PC-3 (cell line): ENCODE results near the gene EFCC1. TPM values are rescaled to one million over a fixed set of nuclear protein-coding genes. Genes with fewer than 3 reads are reported as not detected.

Source experiments
- ATAC-seq: fragments of 200-7000 bp; cut with Tn5 transposase; 2 replicates; pipeline ENCODE4 v1.9.1; 2020; ENCODE audit warnings: mild to moderate bottlenecking, moderate library complexity
- BruUV-seq: library from RNA; stranded (reverse); fragments of 400-500 nt; replicated peaks from 2 replicates; lab custom pipeline; 2021; lab: Mats Ljungman, UMichigan
- CTCF ChIA-PET: fragments of 300-600 bp; sonication (Branson Sonifier 250); formaldehyde crosslinking; loops from one replicate; lab custom pipeline; 2022; ENCODE audit warnings: antibody characterized with exemption; lab: Charles Lee
- POLR2A ChIA-PET: fragments of 300-600 bp; sonication (Branson Sonifier 250); formaldehyde crosslinking; loops from one replicate; lab custom pipeline; 2022; ENCODE audit warnings: antibody characterized with exemption; ENCODE audit not compliant: unreplicated experiment; lab: Charles Lee
- DNase-seq: peaks from one replicate; pipeline ENCODE4 v3.0.0-alpha.2; 2015
- H2AFZ ChIP-seq: fragments of 300-600 bp; sonication (generic); 2 replicates; pipeline ENCODE4 v1.6.0; 2016; ENCODE audit warnings: antibody characterized with exemption, low read length
- H3F3A ChIP-seq: fragments of 300-600 bp; sonication (generic); one replicate; pipeline ENCODE4 v1.6.0; 2017; ENCODE audit warnings: antibody characterized with exemption, low read length, control low read depth, mild to moderate bottlenecking; ENCODE audit not compliant: unreplicated experiment
- H3K27ac ChIP-seq: fragments of 300-600 bp; sonication (generic); 2 replicates; pipeline ENCODE4 v1.5.1; 2016; ENCODE audit warnings: mild to moderate bottlenecking, low read length
- H3K27me3 ChIP-seq: fragments of 300-600 bp; sonication (generic); 2 replicates; pipeline ENCODE4 v1.6.1; 2016; ENCODE audit warnings: low read length, mixed read lengths
- H3K36me3 ChIP-seq: fragments of 300-600 bp; sonication (generic); 2 replicates; pipeline ENCODE4 v1.6.1; 2016; ENCODE audit warnings: low read depth, mixed run types, low read length, mixed read lengths
- H3K4me1 ChIP-seq: fragments of 300-600 bp; sonication (generic); 2 replicates; pipeline ENCODE4 v1.5.1; 2016; ENCODE audit warnings: low read length; ENCODE audit not compliant: insufficient read depth
- H3K4me2 ChIP-seq: fragments of 300-600 bp; sonication (generic); 2 replicates; pipeline ENCODE4 v1.6.0; 2016; ENCODE audit warnings: low read length
- H3K4me3 ChIP-seq: fragments of 300-600 bp; sonication (generic); 2 replicates; pipeline ENCODE4 v1.5.1; 2016; ENCODE audit warnings: mild to moderate bottlenecking, low read length, mixed read lengths
- H3K79me2 ChIP-seq: fragments of 300-600 bp; sonication (generic); 2 replicates; pipeline ENCODE4 v1.6.1; 2017; ENCODE audit warnings: low read length, mixed read lengths
- H3K9ac ChIP-seq: fragments of 300-600 bp; sonication (generic); 2 replicates; pipeline ENCODE4 v1.6.0; 2016; ENCODE audit warnings: mild to moderate bottlenecking, low read length
- H3K9me2 ChIP-seq: fragments of 300-600 bp; sonication (generic); replicated peaks from 2 replicates; pipeline ENCODE4 v1.6.1; 2016; ENCODE audit warnings: mixed run types, low read length, mixed read lengths
- H3K9me3 ChIP-seq: fragments of 300-600 bp; sonication (generic); 2 replicates; pipeline ENCODE4 v1.6.1; 2016; ENCODE audit warnings: low read length, mixed read lengths
- H4K20me1 ChIP-seq: fragments of 300-600 bp; sonication (generic); 2 replicates; pipeline ENCODE4 v1.6.1; 2016; ENCODE audit warnings: low read length, mixed read lengths
- EZH2 ChIP-seq: fragments of 300-600 bp; sonication (generic); IDR thresholded peaks from one replicate; pipeline ENCODE4 v1.6.1; 2017; ENCODE audit warnings: antibody characterized with exemption, mild to moderate bottlenecking, low read length; ENCODE audit not compliant: unreplicated experiment
- EZH2phosphoT487 ChIP-seq: fragments of 300-600 bp; sonication (generic); IDR thresholded peaks from 2 replicates; pipeline ENCODE4 v1.6.1; 2018; ENCODE audit warnings: mild to moderate bottlenecking, antibody characterized with exemption, low read length, borderline replicate concordance
- intact Hi-C: fragments of 100-400 bp; cut with micrococcal nuclease; formaldehyde crosslinking; loops from 2 replicates; pipeline ENCODE4 v1.9.0; 2023
- total RNA-seq: library from RNA; depleted of rRNA; stranded (reverse); fragments of >200 nt; gene quantifications from 2 replicates; pipeline ENCODE4 v1.2.3, GENCODE V29; 2014
- TF ChIP-seq, protein P1 (sequence below): fragments of 300-600 bp; sonication (generic); conservative IDR thresholded peaks from 2 replicates; pipeline ENCODE4 v1.5.1; 2017; ENCODE audit warnings: antibody characterized with exemption, low read depth, mild to moderate bottlenecking, low read length

EFCC1 gene
- total RNA-seq, 1 experiment from 2014 or later = not detected

DNA sequence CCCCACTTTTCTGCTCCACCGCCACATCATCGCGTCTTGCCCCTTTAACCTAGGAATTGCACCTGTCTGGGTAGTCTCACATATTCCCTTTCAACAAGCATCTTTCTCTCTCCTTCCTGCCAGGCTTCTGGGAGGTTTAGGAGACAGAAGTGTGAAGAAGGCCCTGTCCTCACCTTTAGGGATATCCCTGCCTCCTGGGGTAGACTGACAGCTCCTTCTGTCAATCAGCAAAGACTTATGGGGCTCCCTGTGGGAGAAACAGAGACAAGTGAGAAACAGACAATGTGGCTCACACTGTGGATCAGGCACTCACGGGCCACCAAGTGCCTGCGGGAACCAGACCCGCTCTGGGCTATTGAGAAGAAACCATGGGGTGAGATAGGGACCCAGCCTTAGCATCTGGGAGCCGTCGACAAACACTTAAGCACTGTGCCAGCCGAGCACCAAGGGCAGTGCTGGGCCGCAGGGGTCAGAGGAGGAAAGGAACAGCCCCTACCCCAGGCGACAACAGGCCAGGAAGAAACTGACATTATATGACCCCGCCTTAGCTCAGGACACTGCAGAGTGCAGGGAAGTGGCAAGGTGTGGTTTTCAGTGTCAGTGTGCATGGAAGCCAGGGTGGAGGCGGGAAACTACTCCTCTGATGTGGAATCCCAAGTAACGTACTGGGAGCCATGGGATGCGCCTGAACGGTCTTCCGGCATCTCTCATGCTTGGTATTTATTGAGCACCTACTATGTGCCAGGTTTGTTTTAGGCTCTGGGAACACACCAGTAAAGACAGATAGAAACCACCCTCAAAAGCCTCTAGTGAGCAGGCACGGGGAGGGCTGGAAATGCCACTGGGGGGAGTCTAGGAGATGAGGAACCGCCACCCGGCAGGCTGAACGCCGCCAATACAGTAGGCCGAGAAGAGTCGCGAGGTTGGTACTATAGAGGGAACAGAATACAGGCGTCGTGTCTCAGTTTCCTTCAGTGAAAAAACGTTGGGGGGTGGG lies 1.8 kb downstream of the EFCC1 start:
- Histone ChIP-seq H3K4me2 (peak overlapping the region; percentile 63; the same call in 1 of the 2 replicates), H3K9me2 (no peaks in the 10 kb centered on the region), H3F3A (no peaks in the 10 kb centered on the region), H3K4me3 (no peak overlapping the region), H3K79me2 (no peaks in the 10 kb centered on the region), H3K36me3 (no peaks in the 10 kb centered on the region), H4K20me1 (no peaks in the 10 kb centered on the region), H3K4me1 (no peaks in the 10 kb centered on the region), H3K9me3 (no peaks in the 10 kb centered on the region), H3K9ac (no peak overlapping the region), H3K27ac (no peak overlapping the region), H3K27me3 (no peaks in the 10 kb centered on the region), H2AFZ (peak overlapping the region; percentile 65; the same call in 1 of the 2 replicates)
- ATAC-seq (no peak), DNase-seq (no peak)
- CTCF ChIA-PET = interaction anchor here (0.5 kb wide), 1 partner anchor 147 kb away, joined by 7 read pairs; no protein-coding TSS in a partner anchor
- TF ChIP-seq EZH2phosphoT487 (no peak), EZH2 (no peak)
- TF ChIP-seq, protein P1, sequence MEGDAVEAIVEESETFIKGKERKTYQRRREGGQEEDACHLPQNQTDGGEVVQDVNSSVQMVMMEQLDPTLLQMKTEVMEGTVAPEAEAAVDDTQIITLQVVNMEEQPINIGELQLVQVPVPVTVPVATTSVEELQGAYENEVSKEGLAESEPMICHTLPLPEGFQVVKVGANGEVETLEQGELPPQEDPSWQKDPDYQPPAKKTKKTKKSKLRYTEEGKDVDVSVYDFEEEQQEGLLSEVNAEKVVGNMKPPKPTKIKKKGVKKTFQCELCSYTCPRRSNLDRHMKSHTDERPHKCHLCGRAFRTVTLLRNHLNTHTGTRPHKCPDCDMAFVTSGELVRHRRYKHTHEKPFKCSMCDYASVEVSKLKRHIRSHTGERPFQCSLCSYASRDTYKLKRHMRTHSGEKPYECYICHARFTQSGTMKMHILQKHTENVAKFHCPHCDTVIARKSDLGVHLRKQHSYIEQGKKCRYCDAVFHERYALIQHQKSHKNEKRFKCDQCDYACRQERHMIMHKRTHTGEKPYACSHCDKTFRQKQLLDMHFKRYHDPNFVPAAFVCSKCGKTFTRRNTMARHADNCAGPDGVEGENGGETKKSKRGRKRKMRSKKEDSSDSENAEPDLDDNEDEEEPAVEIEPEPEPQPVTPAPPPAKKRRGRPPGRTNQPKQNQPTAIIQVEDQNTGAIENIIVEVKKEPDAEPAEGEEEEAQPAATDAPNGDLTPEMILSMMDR = no peak
- intact Hi-C loops = no loop called here
- POLR2A ChIA-PET = no interaction called here
- BruUV-seq = no TSS peak

DNA sequence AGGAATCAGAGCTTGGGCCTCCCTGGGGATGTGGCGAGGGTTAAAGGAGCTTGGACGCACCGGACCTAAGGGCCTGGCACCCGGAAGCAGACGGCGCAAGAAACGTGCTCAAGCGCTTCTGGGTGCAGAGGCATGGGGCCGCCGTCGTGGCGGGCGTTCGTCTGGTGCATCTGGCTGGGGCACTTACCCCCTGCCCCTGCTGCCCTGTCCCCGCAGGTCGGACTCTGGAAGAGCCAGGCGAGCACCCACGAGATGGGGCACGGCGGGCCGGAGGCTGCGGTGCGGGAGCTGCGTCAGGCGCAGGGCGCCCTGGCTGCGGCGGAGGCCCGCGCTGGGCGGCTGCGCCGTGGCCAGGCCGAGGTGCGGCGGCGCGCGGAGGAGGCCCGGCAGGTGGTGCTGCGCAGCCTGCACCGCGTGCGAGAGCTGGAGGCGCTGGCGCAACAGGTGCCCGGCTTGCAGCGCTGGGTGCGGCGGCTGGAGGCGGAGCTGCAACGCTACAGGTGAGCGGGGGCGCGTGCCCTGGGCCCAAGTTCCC lies 2.5 kb downstream of the EFCC1 start:
- H3K4me3 ChIP-seq = no peak overlapping the region
- H3K27ac ChIP-seq = no peak overlapping the region
- no peaks in the 10 kb centered on the region for H3K4me1 ChIP-seq
- H3K4me2 ChIP-seq = peak overlapping the region; percentile 63; the same call in 1 of the 2 replicates
- no peak overlapping the region for H3K9ac ChIP-seq
- H3F3A ChIP-seq = no peaks in the 10 kb centered on the region
- no peaks in the 10 kb centered on the region for H3K27me3 ChIP-seq
- H2AFZ ChIP-seq = peak overlapping the region; percentile 65
- intact Hi-C loops = no loop called here
- CTCF ChIA-PET = no interaction called here
- H3K36me3 ChIP-seq = no peaks in the 10 kb centered on the region
- ATAC-seq = peak; percentile 67
- BruUV-seq = no TSS peak
- POLR2A ChIA-PET = no interaction called here
- no peaks in the 10 kb centered on the region for H3K79me2 ChIP-seq
- no peaks in the 10 kb centered on the region for H3K9me2 ChIP-seq
- TF ChIP-seq EZH2 = no peak
- no peak for TF ChIP-seq EZH2phosphoT487
- TF ChIP-seq, protein P1 = no peak
- peak; percentile 54 for DNase-seq
- H4K20me1 ChIP-seq = no peaks in the 10 kb centered on the region
- no peaks in the 10 kb centered on the region for H3K9me3 ChIP-seq
